Activated T-helper 1 cell treated with anti-CD3 and anti-CD28 coated beads, Interleukin-2, amount 50 U/mL, for 16 hours (primary cell): ENCODE measurements around the gene TENT5C.

ENCODE experiments used
- DNase-seq, 2 donors: peaks; one replicate each; pipeline ENCODE4 v3.0.0-alpha.2; 2020; ENCODE audit warnings: low read depth in 1 of 2, low spot score in 1 of 2

Gene TENT5C

GRCh38 chr1:117654493-117655219 lies 48.8 kb downstream of the TENT5C start:
- DNase-seq, result no peak

GRCh38 chr1:117655220-117655577 lies 49.4 kb downstream of the TENT5C start:
- no peak for DNase-seq

GRCh38 chr1:117656202-117656641 lies 50.4 kb downstream of the TENT5C start:
- DNase-seq, result peak; percentile 39 to 61

- DNase-seq, result no peak
Observed at GRCh38 chr1:117657031-117657430, 51.2 kb downstream of the TENT5C start.

- DNase-seq, result no peak
Observed at GRCh38 chr1:117657949-117658660, 52.3 kb downstream of the TENT5C start.

GRCh38 chr1:117658676-117659075 lies 52.8 kb downstream of the TENT5C start:
- DNase-seq, result peak; percentile 29 to 37

- DNase-seq, result no peak
Observed at GRCh38 chr1:117659550-117660270, 53.9 kb downstream of the TENT5C start.

- no peak for DNase-seq
Observed at GRCh38 chr1:117660271-117660965, 54.6 kb downstream of the TENT5C start.

GRCh38 chr1:117661027-117661426 lies 55.2 kb downstream of the TENT5C start:
- DNase-seq, result no peak

- DNase-seq, result no peak
Observed at GRCh38 chr1:117662667-117663066, 56.8 kb downstream of the TENT5C start.

GRCh38 chr1:117663156-117663902 lies 57.5 kb downstream of the TENT5C start:
- no peak for DNase-seq

- peak in 1 of 2 donors; percentile 35 for DNase-seq
Observed at GRCh38 chr1:117664314-117664713, 58.5 kb downstream of the TENT5C start.

- DNase-seq, result no peak
Observed at GRCh38 chr1:117665556-117666270, 59.9 kb downstream of the TENT5C start.

GRCh38 chr1:117669572-117669971 lies 63.7 kb downstream of the TENT5C start:
- DNase-seq, result no peak

- DNase-seq, result no peak
Observed at GRCh38 chr1:117670976-117671780, 65.3 kb downstream of the TENT5C start.

GRCh38 chr1:117671781-117672501 lies 66.1 kb downstream of the TENT5C start:
- DNase-seq, result no peak

- DNase-seq, result no peak
Observed at GRCh38 chr1:117672756-117673155, 66.9 kb downstream of the TENT5C start.

- DNase-seq, result no peak
Observed at GRCh38 chr1:117673405-117673804, 67.6 kb downstream of the TENT5C start.
